GM19238 (cell line): ENCODE results near the gene OPCML.

Experiments used
- DNase-seq: peaks from one replicate; pipeline ENCODE4 v3.0.0; 2011; ENCODE audit warnings: low spot score; ENCODE audit not compliant: insufficient read length

Gene OPCML

GRCh38 chr11:133041928-133042882 is 490.1 kb downstream of the OPCML start:
- no peak for DNase-seq

DNA sequence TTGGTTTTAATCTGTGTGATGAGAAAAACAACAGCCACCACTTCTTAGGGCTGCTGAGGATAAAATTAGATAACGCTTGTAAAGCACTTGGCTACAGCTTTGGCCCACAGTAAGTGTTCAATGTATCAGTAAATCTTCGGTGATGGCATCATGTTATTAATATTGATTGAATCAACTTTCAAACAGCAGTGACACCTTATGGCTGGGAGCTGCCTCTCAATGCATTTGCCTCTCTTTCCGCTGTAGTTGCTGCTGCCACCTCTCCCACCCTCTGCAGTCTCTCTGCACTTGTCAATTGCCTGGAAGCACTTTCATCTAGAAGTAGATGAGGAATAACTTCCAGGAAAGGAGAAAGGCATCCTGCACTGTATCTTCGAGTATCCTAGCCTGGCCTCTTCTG is 491.1 kb downstream of the OPCML start:
- no peak for DNase-seq

DNA sequence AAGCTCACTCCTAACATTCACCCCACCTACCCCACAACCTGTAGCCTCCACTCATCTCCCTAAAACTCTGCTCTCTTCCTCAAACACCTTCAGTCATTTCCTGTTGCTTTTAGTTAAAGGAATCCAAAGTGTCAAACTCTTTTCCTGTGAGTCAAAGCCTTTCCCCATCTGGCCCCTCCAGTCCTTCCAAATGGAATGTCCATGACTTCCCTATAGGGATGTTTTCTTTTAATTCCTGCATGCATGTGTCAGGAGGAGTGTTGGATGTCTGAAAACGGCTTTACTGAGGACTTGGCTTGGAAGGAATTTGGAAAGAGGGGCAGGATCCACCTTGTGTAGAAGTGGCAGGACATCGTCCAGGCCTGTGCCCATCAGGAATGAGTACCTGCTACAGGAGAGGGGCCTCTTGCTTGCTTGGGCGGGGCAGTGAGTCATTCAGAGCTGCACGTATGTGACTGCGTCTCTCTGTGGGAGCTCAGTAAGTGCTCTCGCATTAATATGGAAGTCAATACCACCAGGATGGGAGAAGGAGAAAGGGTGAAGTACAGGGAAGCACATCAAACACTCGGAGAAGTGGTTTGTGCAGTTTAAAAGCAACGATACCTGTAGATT is 491.9 kb downstream of the OPCML start:
- no peak for DNase-seq

GRCh38 chr11:133038850-133039249 is 493.5 kb downstream of the OPCML start:
- no peak for DNase-seq

DNA sequence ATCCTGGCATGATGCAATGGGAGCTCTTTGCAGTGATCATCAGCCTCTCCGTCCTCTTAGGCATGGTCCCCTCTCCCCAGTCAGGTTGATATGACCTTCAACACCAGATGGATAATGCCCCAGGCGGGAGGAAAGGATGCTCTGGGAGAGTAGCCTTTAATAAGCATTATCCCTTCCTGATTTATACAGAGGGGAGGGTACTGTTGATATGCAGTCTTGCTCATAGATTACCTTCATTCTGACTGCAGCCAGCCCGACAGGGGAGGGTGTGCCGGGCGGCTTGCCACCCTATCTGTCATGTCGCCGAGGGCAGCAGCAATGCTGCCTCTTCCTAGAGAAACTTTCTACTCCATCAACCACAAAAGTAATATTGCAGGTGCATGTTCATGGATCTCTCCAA is 497.4 kb downstream of the OPCML start:
- DNase-seq = no peak

- DNase-seq = no peak
These were observed 503.2 kb downstream of the OPCML start for GRCh38 chr11:133029107-133029506.

GRCh38 chr11:133026952-133027351 is 505.3 kb downstream of the OPCML start:
- DNase-seq = no peak

DNA sequence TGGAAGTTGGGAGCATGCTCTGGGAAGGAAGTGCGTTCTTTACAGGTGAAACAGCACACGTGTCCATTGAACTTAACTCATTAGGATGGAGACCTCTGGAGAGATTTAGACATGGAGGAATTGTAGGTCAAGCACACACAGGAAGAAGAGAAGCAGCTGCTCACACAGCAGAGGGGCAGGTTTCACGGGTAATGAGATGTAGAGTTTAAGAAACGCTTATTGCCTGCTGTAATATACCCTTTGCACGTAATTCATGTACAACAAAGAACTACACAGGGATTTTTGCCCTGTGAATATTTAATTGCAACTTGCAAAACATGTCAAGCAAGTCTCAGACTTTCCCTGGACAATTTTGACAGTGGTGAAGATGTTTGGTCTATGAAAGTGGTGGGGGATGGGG is 508.0 kb downstream of the OPCML start:
- DNase-seq = no peak

DNA sequence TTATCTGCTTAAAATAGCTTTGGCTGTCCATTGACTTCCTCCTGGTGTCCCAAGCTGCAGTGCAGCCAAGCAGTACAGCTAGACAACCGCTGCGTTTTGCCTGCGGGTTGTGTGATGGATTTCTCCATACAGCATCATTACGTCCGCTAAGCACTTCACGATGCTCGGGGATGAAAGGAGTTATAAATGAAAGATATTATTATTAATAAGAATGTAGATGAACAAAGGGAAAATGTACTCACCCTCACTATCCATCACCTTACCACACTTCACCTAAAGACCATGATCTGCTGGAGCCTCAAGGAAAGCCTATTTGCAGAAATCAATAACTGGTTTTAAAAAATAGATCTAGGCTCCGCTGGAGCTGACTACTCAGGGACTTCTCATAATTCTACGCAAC is 509.1 kb downstream of the OPCML start:
- no peak for DNase-seq

GRCh38 chr11:133021553-133021952 is 510.7 kb downstream of the OPCML start:
- DNase-seq = no peak

DNA sequence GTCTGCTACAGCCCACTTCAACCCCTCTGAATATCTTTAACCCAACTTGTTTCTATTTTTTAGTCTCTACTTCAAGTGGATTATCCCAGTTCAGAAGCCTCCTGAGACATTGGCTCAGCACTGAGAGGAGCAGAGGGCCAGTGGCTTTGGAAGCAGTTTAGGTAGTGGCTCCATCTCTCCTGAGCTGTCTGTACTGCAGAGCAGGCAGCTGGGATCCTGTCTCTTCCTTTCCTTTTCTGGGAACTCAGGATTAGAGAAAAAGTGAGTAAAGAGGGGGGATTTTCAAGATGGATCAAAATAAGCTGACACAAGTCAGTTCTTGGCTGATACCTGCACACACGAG is 512.0 kb downstream of the OPCML start:
- DNase-seq = no peak

GRCh38 chr11:133019545-133020371 is 512.5 kb downstream of the OPCML start:
- DNase-seq = no peak

- DNase-seq = no peak
These were observed 516.8 kb downstream of the OPCML start for GRCh38 chr11:133015457-133015856.

DNA sequence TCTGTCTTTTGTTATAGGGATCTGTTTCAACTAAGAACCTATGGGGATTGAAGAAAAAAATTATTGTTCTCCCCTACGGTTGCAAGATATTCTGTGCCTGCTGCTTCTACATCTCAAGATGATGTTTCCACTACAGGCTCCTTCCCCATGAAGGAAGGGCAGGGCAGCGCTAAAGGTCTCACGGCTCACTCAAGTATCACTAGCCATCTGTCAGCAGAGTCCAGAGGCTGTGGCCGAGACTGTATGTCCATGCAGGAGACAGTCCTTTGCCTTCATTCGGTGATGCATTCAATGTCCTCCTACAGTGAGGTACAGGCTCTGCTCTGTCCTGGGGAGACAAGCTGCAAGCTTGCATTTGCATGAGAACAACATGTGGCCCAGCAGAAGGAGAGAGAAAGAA is 518.0 kb downstream of the OPCML start:
- DNase-seq = no peak

GRCh38 chr11:133012803-133013202 is 519.5 kb downstream of the OPCML start:
- no peak for DNase-seq

DNA sequence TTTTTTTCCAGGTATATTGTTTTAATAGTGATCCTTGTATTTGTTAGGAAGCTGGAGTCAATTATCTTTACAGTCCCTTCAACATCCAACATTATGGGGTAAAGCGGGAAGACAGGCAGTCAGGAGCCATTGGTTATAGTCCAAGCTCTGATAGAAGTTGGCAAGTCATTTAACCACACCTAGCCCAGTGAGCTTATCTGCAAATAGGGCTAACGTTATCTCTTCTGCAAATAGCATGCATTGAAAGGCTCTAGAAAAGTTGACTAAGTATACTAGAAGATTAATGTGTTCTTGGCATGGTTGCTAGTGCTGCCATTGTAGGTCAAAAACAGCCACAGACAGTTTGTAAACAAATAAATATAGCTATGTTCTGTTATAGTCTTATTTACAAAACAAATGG is 520.7 kb downstream of the OPCML start:
- no peak for DNase-seq

DNA sequence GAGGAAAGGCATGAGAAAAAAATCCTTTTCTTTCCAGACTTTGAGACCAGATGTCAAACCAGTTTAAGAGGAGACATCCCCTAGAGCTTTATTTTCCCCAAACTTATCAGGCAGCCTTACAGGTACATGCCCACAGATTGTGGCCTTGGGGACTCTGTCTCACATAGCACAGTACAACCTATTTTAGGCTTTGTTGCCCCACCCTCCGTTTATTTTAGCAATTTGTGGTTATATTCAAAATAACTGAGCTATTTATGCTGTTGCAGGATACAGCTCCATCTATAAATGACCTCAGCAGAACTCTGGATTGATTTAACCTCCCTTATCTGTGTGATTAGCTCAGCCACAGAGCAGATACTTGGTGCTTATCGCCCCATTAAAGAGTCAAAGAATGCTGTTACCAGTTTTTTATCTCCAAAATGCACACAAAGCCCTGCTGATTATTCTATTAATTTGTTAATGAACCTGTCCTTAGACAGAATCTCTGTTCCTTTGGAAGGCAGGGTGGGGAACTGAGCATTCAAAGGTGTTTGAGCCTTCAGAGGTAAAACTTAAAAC is 525.2 kb downstream of the OPCML start:
- no peak for DNase-seq

DNA sequence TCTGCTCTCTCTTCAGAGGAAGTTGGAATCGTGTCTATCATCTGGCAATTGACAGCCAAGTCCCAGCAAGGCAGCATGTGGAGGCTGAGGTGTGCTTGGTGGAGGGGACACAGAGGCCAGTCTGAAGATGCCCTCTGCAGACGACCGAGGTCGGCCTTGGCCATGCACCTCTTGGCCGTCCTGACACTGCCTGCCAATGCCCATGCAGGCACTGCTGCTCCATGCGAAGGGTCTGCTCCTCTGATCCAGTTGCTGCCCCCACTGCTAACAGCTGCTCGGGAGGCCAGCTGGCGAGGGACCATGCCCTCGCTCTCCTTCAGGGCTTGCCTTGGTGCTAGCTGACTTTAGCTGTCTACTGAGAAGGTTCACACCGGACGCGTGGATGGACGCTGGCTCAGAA is 527.9 kb downstream of the OPCML start:
- DNase-seq = no peak

- DNase-seq = no peak
These were observed 532.8 kb downstream of the OPCML start for GRCh38 chr11:132999516-132999915.

DNA sequence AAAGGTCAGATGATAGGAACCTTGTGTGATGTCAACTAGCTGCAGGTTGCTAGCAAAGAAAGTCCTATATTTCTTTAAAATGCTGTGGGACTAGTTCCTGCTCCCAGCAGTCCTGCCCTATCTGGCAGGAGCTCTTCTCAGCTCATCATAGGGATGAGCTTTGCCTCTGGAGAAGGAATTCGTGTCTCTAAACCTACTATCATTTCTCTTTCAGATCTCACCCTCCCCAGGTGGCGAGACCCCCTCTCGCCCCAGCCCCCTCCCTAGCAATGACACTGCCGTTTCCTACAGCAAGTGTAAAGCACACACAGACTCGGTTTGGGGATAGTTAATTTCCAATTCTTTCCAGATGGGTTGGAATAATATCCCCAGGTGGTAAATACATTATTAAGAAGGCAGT is 533.3 kb downstream of the OPCML start:
- no peak for DNase-seq

DNA sequence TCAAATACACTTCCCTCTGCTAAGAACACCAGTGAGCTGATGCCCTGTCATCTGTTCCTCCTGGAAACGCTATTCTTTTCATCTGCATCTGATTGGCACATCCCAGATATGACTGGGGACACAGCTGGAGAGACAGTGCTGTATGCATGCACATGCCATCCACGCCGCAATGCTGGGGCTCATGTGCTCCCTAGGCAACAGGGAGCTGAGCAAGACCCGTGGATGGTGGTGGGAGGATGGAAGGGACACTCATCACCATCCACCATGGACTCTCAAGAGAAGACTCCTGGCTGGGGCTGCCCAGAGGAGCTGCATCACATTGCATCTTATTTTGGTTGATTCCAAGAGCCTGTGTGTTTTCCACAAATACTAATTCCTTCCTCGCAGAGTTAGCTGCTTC is 534.9 kb downstream of the OPCML start:
- DNase-seq = no peak

DNA sequence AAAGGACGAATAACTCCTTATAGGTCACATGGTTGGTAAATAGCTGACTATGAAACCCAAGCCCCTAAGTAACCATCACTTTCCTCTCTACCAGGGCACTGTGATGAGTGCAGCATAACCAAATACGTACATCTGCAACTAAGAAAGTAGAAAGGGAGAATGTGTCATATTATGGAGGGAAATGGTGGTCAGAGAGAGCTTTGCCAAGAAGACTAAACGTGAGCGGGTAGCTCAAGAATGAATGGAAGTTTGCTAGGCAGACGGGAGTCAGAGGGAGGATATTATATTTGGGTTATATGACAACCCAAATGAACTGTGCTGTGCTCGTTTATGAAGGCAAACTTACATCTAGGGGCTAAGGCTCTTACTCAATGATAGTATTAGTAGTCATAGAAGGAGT is 537.3 kb downstream of the OPCML start:
- DNase-seq = no peak
